ENCODE measurements around the gene SYCP1.
"Not testable (repeated sequence)": the region's sequence is repeated elsewhere in the genome, so short reads cannot be mapped to it uniquely, and the experiment has no call there.

Gene SYCP1

GRCh38 chr1:114854693-114855320 lies at the start of gene SYCP1:
SYCP1 (plus strand) TSS chr1:114854863; CDS start chr1:114855465, 602 bp downstream.
- H3K4me3 ChIP-seq (ENCODE audit: low read depth, low read length), result no peak within 1 kb of the TSS
- TF ChIP-seq MAX (IDR thresholded peaks at IDR 0.05; ENCODE audit: low read depth, low read length), result no peak
- no peak for TF ChIP-seq MYC (IDR thresholded peaks at IDR 0.05; ENCODE audit: low read depth, low read length)
- TF ChIP-seq CTCF (IDR thresholded peaks at IDR 0.05; ENCODE audit: low read depth, low read length), result no peak
- TF ChIP-seq POLR2A (IDR thresholded peaks at IDR 0.05; ENCODE audit: extremely low read depth, insufficient read length), result no peak
- no peak for DNase-seq (ENCODE audit: low read depth)

- no peak for DNase-seq (ENCODE audit: low read depth)
- no peak overlapping the region for H3K4me3 ChIP-seq (ENCODE audit: low read depth, low read length)
- TF ChIP-seq MAX (IDR thresholded peaks at IDR 0.05; ENCODE audit: low read depth, low read length) (no peak), MYC (IDR thresholded peaks at IDR 0.05; ENCODE audit: low read depth, low read length) (no peak), CTCF (IDR thresholded peaks at IDR 0.05; ENCODE audit: low read depth, low read length) (no peak), POLR2A (IDR thresholded peaks at IDR 0.05; ENCODE audit: extremely low read depth, insufficient read length) (no peak)
These were observed 34.8 kb upstream of the SYCP1 start for GRCh38 chr1:114819869-114820268.

GRCh38 chr1:114820392-114820791 lies 34.3 kb upstream of the SYCP1 start:
- no peak for DNase-seq (ENCODE audit: low read depth)
- no peak overlapping the region for H3K4me3 ChIP-seq (ENCODE audit: low read depth, low read length)
- TF ChIP-seq MAX (IDR thresholded peaks at IDR 0.05; ENCODE audit: low read depth, low read length), result no peak
- no peak for TF ChIP-seq CTCF (IDR thresholded peaks at IDR 0.05; ENCODE audit: low read depth, low read length)
- TF ChIP-seq MYC (IDR thresholded peaks at IDR 0.05; ENCODE audit: low read depth, low read length), result no peak
- no peak for TF ChIP-seq POLR2A (IDR thresholded peaks at IDR 0.05; ENCODE audit: extremely low read depth, insufficient read length)

GRCh38 chr1:114821978-114822377 lies 32.7 kb upstream of the SYCP1 start:
- no peak for DNase-seq (ENCODE audit: low read depth)
- no peak overlapping the region for H3K4me3 ChIP-seq (ENCODE audit: low read depth, low read length)
- TF ChIP-seq CTCF (IDR thresholded peaks at IDR 0.05; ENCODE audit: low read depth, low read length) (no peak), MYC (IDR thresholded peaks at IDR 0.05; ENCODE audit: low read depth, low read length) (no peak), MAX (IDR thresholded peaks at IDR 0.05; ENCODE audit: low read depth, low read length) (no peak), POLR2A (IDR thresholded peaks at IDR 0.05; ENCODE audit: extremely low read depth, insufficient read length) (no peak)

GRCh38 chr1:114828251-114828650 lies 26.4 kb upstream of the SYCP1 start:
- DNase-seq (ENCODE audit: low read depth), result no peak
- no peak overlapping the region for H3K4me3 ChIP-seq (ENCODE audit: low read depth, low read length)
- TF ChIP-seq CTCF (IDR thresholded peaks at IDR 0.05; ENCODE audit: low read depth, low read length) (no peak), MAX (IDR thresholded peaks at IDR 0.05; ENCODE audit: low read depth, low read length) (no peak), MYC (IDR thresholded peaks at IDR 0.05; ENCODE audit: low read depth, low read length) (no peak), POLR2A (IDR thresholded peaks at IDR 0.05; ENCODE audit: extremely low read depth, insufficient read length) (no peak)

- not testable (repeated sequence) for H3K4me3 ChIP-seq (ENCODE audit: low read depth, low read length); DNase-seq (ENCODE audit: low read depth)
These were observed 24.6 kb upstream of the SYCP1 start for GRCh38 chr1:114830075-114830474.

Data from NB4 (cell line).